Neural progenitor cell (in vitro differentiated cells): Measurements from ENCODE around the gene PLD5. TPM values are rescaled to one million over a fixed set of nuclear protein-coding genes. Genes with fewer than 3 reads are reported as not detected.

Experiments
- DNase-seq: peaks from one replicate; pipeline ENCODE4 v3.0.0-alpha.2; 2016; ENCODE audit warnings: low spot score
- H2AFZ ChIP-seq: fragments of 200-600 bp; sonication (generic); replicated peaks from 2 replicates; pipeline ENCODE4 v1.6.1; 2016; ENCODE audit warnings: antibody characterized with exemption
- H3F3A ChIP-seq: fragments of 200-600 bp; sonication (generic); 2 replicates; pipeline ENCODE4 v1.6.1; 2016; ENCODE audit warnings: antibody characterized with exemption, low read depth
- H3K27ac ChIP-seq: fragments of 200-600 bp; sonication (generic); 2 replicates; pipeline ENCODE4 v1.5.1; 2016; ENCODE audit warnings: mild to moderate bottlenecking
- H3K27me3 ChIP-seq: fragments of 200-600 bp; sonication (generic); 2 replicates; pipeline ENCODE4 v1.6.1; 2016; ENCODE audit warnings: mild to moderate bottlenecking, moderate library complexity
- H3K36me3 ChIP-seq: fragments of 200-600 bp; sonication (generic); 2 replicates; pipeline ENCODE4 v1.5.1; 2016
- H3K4me1 ChIP-seq: fragments of 200-600 bp; sonication (generic); 2 replicates; pipeline ENCODE4 v1.6.1; 2016; ENCODE audit warnings: mixed run types
- H3K4me2 ChIP-seq: fragments of 200-600 bp; sonication (generic); 2 replicates; pipeline ENCODE4 v1.6.1; 2016
- H3K4me3 ChIP-seq: fragments of 200-600 bp; sonication (generic); 2 replicates; pipeline ENCODE4 v1.5.1; 2016
- H3K79me2 ChIP-seq: fragments of 200-600 bp; sonication (generic); 2 replicates; pipeline ENCODE4 v1.6.1; 2016; ENCODE audit warnings: low read depth
- H3K9ac ChIP-seq: fragments of 200-600 bp; sonication (generic); 2 replicates; pipeline ENCODE4 v1.6.1; 2016
- H3K9me3 ChIP-seq: fragments of 200-600 bp; sonication (generic); 2 replicates; pipeline ENCODE4 v1.5.1; 2016; ENCODE audit warnings: low read depth
- H4K20me1 ChIP-seq: fragments of 200-600 bp; sonication (generic); 2 replicates; pipeline ENCODE4 v1.6.1; 2016; ENCODE audit warnings: low read depth
- H3K27ac Mint-ChIP-seq: 3 replicates; pipeline ENCODE4 v1.8.0; 2021; ENCODE audit warnings: mixed read lengths
- H3K27me3 Mint-ChIP-seq: 2 replicates; pipeline ENCODE4 v1.8.0; 2022; ENCODE audit warnings: low read depth, mild to moderate bottlenecking, inconsistent platforms, moderate library complexity, mixed read lengths; ENCODE audit not compliant: insufficient read depth
- H3K36me3 Mint-ChIP-seq: 3 replicates; pipeline ENCODE4 v1.8.0; 2021; ENCODE audit warnings: mixed read lengths
- H3K4me1 Mint-ChIP-seq: 3 replicates; pipeline ENCODE4 v1.8.0; 2021; ENCODE audit warnings: mixed read lengths
- H3K4me3 Mint-ChIP-seq: 3 replicates; pipeline ENCODE4 v1.8.0; 2021; ENCODE audit warnings: mild to moderate bottlenecking, moderate library complexity, mixed read lengths
- H3K9me3 Mint-ChIP-seq: 3 replicates; pipeline ENCODE4 v1.8.0; 2020; ENCODE audit warnings: mixed read lengths
- CTCF ChIP-seq: fragments of 200-600 bp; sonication (generic); IDR thresholded peaks from 2 replicates; pipeline ENCODE4 v1.5.1; 2017; ENCODE audit warnings: antibody characterized with exemption, mild to moderate bottlenecking
- EZH2 ChIP-seq: fragments of 200-600 bp; sonication (generic); IDR thresholded peaks from 2 replicates; pipeline ENCODE4 v1.6.1; 2017; ENCODE audit warnings: antibody characterized with exemption, mild to moderate bottlenecking, moderate library complexity
- EZH2phosphoT487 ChIP-seq: fragments of 200-600 bp; sonication (generic); IDR thresholded peaks from 2 replicates; pipeline ENCODE4 v1.6.1; 2017; ENCODE audit warnings: antibody characterized with exemption
- total RNA-seq: library from RNA; depleted of rRNA; stranded (reverse); fragments of >200 nt; gene quantifications from 2 replicates; pipeline ENCODE4 v1.2.3, GENCODE V29; 2015; ENCODE audit warnings: low replicate concordance

PLD5 gene
- total RNA-seq, 1 donor from 2014 or later = 1.8 TPM

GRCh38 chr1:242456726-242457269, 67.7 kb downstream of the PLD5 start:
- TF ChIP-seq CTCF (no peak), EZH2 (no peak), EZH2phosphoT487 (no peak)
- Histone ChIP-seq H3K79me2 (no peaks in the 10 kb centered on the region), H3F3A (no peaks in the 10 kb centered on the region), H3K4me2 (no peak overlapping the region), H3K9ac (no peak overlapping the region), H2AFZ (no peak overlapping the region), H3K27ac (no peak overlapping the region), H3K27me3 (no peaks in the 10 kb centered on the region), H4K20me1 (no peaks in the 10 kb centered on the region), H3K36me3 (no peaks in the 10 kb centered on the region), H3K9me3 (no peaks in the 10 kb centered on the region), H3K4me3 (no peak overlapping the region), H3K4me1 (no peaks in the 10 kb centered on the region)
- Mint-ChIP-seq H3K27me3 (no peaks in the 10 kb centered on the region), H3K4me3 (no peak overlapping the region), H3K27ac (no peak overlapping the region), H3K4me1 (no peaks in the 10 kb centered on the region), H3K9me3 (no peaks in the 10 kb centered on the region), H3K36me3 (no peaks in the 10 kb centered on the region)
- no peak for DNase-seq

GRCh38 chr1:242455052-242455361, 69.5 kb downstream of the PLD5 start:
- peaks cover under 1% of the 10 kb centered on the region for H3K4me1 ChIP-seq
- H3K79me2 ChIP-seq = no peaks in the 10 kb centered on the region
- no peaks in the 10 kb centered on the region for H3K9me3 Mint-ChIP-seq
- H4K20me1 ChIP-seq = no peaks in the 10 kb centered on the region
- H3K4me2 ChIP-seq = no peak overlapping the region
- H3K27ac ChIP-seq = no peak overlapping the region
- no peak overlapping the region for H3K4me3 Mint-ChIP-seq
- H3K4me3 ChIP-seq = no peak overlapping the region
- no peaks in the 10 kb centered on the region for H3K36me3 Mint-ChIP-seq
- TF ChIP-seq CTCF = no peak
- TF ChIP-seq EZH2 = no peak
- TF ChIP-seq EZH2phosphoT487 = no peak
- H3F3A ChIP-seq = no peaks in the 10 kb centered on the region
- H3K27me3 ChIP-seq = no peaks in the 10 kb centered on the region
- no peaks in the 10 kb centered on the region for H3K4me1 Mint-ChIP-seq
- H3K9me3 ChIP-seq = no peaks in the 10 kb centered on the region
- no peak overlapping the region for H3K27ac Mint-ChIP-seq
- no peak overlapping the region for H3K9ac ChIP-seq
- H3K27me3 Mint-ChIP-seq = no peaks in the 10 kb centered on the region
- DNase-seq = no peak
- H2AFZ ChIP-seq = no peak overlapping the region
- H3K36me3 ChIP-seq = no peaks in the 10 kb centered on the region

GRCh38 chr1:242454262-242455051, 70.0 kb downstream of the PLD5 start:
- no peaks in the 10 kb centered on the region for H3K9me3 ChIP-seq
- TF ChIP-seq CTCF (peak; percentile 83), EZH2phosphoT487 (no peak)
- no peaks in the 10 kb centered on the region for H3K79me2 ChIP-seq
- H3K36me3 ChIP-seq = no peaks in the 10 kb centered on the region
- peaks cover 6% of the 10 kb centered on the region for H3K4me1 ChIP-seq
- no peak overlapping the region for H2AFZ ChIP-seq
- peak; percentile 57 for DNase-seq
- H3K27ac Mint-ChIP-seq = no peak overlapping the region
- no peak overlapping the region for H3K9ac ChIP-seq
- no peaks in the 10 kb centered on the region for H3K36me3 Mint-ChIP-seq
- no peak overlapping the region for H3K4me3 Mint-ChIP-seq
- no peak overlapping the region for H3K4me2 ChIP-seq
- H3K9me3 Mint-ChIP-seq = no peaks in the 10 kb centered on the region
- no peak overlapping the region for H3K27ac ChIP-seq
- H3K4me1 Mint-ChIP-seq = peaks cover 3% of the 10 kb centered on the region
- H3K27me3 Mint-ChIP-seq = no peaks in the 10 kb centered on the region
- no peak overlapping the region for H3K4me3 ChIP-seq
- H3K27me3 ChIP-seq = no peaks in the 10 kb centered on the region
- H3F3A ChIP-seq = no peaks in the 10 kb centered on the region
- no peaks in the 10 kb centered on the region for H4K20me1 ChIP-seq
